ENCODE results near the gene TULP4.

Gene TULP4, protein sequence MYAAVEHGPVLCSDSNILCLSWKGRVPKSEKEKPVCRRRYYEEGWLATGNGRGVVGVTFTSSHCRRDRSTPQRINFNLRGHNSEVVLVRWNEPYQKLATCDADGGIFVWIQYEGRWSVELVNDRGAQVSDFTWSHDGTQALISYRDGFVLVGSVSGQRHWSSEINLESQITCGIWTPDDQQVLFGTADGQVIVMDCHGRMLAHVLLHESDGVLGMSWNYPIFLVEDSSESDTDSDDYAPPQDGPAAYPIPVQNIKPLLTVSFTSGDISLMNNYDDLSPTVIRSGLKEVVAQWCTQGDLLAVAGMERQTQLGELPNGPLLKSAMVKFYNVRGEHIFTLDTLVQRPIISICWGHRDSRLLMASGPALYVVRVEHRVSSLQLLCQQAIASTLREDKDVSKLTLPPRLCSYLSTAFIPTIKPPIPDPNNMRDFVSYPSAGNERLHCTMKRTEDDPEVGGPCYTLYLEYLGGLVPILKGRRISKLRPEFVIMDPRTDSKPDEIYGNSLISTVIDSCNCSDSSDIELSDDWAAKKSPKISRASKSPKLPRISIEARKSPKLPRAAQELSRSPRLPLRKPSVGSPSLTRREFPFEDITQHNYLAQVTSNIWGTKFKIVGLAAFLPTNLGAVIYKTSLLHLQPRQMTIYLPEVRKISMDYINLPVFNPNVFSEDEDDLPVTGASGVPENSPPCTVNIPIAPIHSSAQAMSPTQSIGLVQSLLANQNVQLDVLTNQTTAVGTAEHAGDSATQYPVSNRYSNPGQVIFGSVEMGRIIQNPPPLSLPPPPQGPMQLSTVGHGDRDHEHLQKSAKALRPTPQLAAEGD (N-terminal part only)

DNA sequence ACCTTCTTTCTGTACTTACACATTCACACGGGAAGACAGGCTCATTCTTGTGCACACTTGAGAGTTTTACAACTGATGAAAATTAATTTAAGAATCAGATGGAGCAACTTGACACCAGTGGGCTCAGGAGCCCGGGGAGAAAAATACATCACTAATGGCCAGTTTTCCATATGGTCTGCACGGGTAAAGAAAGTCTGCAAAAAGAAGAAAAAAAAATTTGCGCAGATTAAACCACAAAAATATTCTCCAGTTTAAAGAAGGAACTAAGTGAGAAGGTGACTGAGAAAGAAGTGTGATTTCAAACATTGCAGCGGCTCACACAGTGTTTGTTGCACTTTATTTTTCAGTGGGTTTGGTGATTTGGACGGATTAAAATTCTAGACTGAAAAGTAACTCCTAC, at the start of gene TULP4:
TULP4 (plus strand) TSS at position 301 of the 400 bp plus-strand sequence. CDS start 1,552 bp downstream, outside the sequence.
- no peak for DNase-seq (ENCODE audit: low spot score)

DNA sequence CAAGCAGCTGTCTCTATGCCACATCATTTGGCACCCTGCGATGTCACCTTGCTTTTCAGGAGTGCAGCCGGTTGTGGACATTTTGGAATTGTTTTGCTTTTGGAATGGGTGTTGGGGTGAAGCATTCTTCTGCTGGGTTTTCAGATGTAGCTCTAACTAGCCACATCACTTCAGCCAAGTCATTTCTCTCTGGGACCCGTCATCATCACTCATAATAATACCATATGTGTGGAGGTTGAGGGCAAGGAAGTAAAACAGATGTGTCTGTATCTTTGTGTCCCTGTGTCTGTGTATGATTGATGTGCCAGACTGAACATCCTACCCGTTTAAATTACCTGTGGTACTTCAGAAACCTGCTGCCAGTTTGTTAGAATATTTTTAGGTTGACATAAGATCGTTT, 49.5 kb upstream of the TULP4 start:
- no peak for DNase-seq (ENCODE audit: low spot score)

DNA sequence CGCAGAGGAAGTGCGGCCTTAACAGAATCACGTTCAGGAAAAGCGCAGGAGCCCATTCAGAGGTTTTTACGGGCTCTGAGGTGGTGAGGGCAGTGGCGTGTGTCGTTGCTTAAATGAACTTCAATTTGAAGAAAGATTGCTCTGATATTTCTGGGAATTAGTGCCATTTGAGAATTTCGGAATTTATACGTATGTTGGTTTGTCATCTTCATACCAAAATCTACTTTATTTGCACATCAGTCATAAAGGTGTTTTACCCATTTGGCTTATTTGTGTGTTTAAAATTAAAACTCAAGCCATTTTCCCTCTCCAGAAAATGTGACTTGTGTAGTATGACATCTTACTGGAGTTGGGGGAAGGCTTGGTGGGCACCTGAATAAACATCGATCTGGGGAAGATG, 48.1 kb upstream of the TULP4 start:
- no peak for DNase-seq (ENCODE audit: low spot score)

DNA sequence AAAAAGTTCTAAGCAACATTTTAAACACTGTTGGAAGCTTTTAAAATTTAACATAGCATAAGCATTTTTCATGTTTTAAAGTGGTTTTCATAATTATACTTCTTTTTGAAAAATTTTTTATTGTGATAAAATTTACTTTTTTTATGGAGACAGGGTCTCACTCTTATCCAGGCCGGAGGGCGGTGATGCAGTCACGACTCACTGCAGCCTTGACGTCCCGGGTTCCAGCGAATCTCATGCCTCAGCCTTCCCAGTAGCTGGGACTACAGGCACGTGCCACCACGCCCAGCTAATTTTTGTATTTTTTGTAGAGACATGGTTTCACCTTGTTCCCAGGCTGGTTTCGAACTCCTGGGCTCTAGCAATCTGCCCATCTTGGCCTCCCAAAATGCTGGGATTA, 46.1 kb upstream of the TULP4 start:
- no peak for DNase-seq (ENCODE audit: low spot score)

DNA sequence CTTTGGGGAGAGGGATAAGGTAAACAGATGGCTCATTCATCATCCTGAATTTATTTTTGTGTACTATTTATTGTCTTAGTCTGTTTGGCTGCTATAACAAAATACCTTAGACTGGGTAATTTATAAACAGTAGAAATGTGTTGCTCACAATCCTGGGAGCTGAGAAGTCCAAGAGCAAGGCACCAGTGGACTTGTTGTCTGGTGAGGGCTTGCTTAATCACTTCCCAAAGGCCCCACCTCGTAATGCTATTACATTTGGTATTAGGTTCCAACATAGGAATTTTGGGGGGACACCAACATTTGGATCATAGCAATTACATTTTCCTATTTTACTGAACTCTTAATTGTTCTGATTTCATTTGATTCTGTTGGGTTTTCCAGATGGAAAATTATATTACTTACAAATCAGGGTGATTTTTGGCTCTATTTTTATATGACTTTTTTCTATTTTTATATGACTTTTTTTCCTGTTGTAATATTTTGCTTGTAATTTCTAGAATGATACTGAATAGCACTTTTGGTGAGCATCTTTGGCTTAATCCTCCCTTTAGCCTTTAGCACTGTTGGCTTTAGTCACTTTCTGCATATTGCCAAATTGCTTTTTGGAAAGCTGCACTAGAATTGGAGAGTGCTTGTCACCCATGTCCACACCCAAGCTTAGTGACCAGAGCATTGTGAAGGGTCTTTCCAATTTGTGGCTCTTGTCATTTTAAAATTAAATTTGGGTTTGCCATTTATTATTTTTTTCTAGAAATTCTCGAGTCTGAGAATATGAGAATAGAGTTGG, 43.7 kb upstream of the TULP4 start:
- DNase-seq (ENCODE audit: low spot score), result no peak

DNA sequence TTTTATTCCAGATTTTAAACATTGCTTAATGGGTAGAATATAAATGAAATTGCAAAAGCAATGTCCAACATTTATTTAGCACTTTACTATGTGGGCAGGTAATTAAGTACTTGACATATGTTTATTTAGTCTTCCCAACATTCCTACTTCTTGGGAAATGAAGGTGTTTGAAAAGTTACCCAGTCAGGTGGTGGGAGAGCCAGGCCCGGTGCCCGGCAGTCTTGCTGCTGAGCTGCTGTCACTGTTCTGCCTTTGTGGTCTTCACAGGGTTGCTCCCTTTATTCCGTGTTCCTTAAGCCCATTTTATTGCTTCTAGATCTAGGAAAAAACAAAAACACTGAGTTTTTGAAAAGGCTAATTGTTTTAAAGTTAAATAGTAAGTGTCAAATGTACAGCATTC, 42.6 kb upstream of the TULP4 start:
- DNase-seq (ENCODE audit: low spot score), result no peak

DNA sequence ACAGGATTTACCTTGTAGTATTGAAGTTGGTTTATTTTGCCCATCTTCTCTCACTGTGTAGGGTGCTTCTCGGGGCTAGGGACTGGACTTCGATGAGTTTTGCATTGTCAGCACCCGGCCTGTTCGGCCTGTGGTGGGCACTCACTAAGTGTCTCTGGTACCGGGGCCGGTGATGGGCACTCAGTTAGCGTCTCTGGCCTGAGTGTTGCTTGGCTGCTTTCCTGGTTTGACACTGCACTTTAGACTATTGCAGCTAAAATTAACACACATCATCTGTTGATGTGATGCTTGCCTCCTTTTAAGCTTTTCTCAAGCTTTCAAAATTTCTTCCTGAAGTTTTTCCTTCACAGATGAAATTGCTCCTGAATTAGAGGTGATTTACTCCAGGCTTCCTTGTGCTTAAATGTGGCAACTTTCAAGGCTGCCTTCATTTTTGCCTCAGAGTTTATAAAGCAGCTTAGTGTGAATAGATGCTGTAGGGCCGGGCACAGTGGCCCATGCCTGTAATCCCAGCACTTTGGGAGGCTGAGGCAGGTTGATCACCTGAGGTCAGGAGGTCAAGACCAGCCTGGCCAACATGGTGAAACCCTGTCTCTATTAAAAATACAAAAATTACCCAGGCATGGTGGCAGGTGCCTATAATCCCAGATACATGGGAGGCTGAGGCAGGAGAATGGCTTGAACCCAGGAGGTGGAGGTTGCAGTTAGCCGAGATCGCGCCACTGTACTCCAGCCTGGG, 41.7 kb upstream of the TULP4 start:
- DNase-seq (ENCODE audit: low spot score), result no peak

DNA sequence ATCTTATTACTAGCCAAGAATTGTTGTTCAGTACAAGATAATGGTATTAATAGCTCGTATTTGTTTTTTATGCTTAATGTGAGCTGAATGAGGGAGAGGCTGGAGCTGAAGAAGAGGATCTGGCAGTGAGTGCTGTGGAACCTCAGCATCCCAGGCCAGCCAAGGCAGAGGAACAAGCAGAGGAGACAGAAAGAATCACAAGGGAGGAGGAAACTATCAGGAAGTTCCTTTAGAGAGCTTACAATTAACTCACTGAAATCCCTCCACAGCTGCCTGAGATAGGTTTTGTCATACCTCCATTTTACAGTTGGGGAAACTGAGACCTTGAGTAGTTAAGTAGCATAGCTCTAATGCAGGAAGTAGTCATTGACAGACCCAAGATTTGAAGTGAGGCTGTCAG, 39.9 kb upstream of the TULP4 start:
- DNase-seq (ENCODE audit: low spot score), result no peak

DNA sequence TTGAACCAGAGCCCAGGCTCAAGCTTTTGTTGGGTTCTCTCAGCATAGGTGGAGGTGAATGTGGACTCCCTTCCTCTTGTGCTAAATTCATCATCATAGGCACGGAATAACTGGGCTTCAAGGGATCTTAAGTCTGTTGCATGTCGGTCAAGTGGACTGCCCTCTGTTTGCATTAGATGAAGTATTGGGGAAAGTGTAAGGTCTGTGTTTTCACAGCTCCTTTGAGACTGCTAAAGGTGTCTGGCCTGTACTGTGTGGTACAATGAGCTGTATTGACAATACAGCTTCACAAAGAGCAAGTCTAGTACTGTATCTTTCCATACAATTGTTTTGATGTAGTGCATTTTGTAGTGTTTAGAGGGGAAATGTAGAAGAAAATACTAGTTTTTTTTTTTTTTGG, 34.3 kb upstream of the TULP4 start:
- no peak for DNase-seq (ENCODE audit: low spot score)

DNA sequence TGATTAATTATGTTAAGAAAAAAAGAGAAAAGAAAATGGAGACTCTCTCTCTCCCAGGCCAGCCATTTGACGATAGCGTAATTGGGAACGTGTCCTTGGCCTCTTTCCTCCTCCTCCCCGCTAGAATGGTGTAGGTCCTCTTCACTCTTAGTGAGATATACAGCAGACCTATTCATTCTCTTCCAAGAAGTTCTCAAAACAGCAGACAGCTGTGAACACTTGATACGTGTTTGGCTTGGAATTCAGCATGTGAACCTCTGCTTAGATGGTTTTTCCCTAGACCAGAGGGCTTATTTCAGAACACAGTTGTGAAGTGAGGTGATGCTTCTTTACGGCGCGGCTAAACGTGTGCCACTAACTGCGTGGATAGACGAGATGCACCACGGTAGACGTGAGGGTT, 32.6 kb upstream of the TULP4 start:
- DNase-seq (ENCODE audit: low spot score), result no peak

DNA sequence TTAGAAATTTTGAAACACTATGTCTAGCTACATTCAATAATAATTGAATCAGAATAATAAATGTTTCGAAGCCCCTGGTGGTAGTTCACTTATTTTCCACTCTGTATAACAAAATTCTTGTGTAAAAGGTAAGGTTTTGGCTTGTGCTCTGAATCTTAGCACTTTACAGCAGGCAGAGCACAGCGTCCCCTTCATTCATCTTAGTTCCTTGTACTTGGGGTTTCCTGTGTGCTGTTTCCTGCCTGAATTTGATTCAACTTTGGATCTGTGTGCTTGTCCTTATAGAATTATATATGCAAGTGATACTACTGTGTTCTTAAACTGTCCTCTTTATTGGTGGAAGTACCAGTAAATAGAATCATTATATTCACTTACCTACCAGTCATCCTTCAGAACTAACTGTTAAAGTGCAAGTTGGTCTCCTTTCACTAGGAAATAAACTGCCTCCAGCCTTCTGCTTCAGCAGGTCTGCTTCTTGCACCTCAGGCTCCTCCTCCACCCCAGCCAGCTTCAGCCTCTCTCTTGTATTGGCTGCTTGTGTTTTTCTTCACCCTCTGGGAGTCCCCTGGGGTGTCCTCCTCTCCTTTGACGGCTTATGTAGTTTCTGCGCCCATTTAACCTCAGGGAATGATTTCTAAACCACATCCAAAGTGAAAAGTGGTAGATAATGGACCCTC, 28.8 kb upstream of the TULP4 start:
- DNase-seq (ENCODE audit: low spot score), result no peak

DNA sequence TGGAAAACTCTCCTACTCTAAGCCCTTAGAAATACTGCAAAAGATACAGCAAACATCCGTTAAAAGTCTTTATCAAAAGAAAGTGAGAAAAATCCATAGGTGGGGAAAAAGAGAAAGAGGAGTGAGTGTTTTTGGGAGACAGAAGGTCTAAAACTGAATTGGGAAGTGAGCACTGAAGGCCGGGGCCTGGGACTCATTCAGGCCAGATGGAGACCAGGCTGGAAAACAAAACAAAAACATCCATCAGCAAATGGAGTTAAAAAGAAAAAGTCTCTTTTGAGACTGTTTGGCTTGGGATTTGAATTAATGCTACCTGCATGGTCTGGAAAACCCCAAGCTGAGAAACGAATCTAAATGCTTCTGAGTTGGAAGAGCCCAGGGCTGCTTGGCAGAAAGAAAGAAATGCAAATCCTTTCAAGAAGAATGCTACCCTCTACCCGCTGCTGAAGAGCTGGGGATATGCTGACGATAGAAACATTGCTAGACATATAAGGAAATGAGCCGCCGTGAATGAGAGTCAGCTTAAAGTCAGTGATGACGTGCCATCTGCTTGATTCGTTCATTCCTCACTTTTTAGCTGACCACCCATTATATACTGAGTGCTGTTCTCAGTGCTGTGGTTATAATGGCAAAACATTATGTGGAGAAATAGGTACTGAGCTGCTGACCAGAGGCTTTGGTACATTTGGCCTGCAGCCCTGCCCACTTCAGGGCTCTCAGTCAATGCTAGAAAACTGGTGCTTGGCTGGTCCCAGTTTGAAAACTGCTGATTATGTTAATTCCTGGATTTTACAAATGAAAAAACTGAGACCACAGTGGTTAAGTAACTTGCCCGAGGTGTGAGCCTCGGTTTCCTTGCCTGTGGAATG, 28.0 kb upstream of the TULP4 start:
- DNase-seq (ENCODE audit: low spot score), result no peak

DNA sequence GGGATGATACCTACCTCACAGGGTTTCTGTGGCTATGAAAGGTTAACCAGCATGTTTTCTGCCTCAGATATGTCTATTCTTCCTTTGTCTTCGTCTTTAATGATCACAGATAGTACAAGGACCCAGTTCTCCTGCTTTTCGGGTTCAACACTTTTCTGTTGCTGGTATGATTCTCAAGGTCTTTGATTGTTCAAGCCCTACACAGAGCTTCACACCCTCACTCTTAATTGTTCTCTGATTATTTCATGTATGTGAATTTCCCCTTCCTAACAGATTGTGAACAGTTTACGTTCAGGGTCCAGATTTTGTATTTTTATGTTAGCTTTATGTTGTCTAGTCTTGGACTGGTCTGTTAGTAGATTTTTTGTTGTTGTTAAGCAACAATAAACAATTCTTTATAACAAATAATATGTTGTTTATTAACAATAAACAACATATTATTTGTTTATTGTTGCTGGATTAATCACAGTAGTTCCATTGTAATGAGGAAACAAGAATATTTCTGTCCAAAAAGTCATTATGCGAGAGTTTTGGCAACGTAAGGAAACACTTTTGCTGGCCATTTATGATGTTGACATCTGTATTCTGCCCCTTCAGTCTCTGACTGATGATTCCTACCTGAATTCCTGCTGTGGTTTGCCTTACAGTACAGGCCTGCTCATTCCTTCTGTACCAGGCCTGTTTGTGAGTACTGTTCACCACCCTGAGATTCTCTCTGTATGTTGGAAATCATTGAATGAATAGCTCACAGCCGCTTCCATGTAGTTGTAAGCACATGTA, 27.2 kb upstream of the TULP4 start:
- no peak for DNase-seq (ENCODE audit: low spot score)

DNA sequence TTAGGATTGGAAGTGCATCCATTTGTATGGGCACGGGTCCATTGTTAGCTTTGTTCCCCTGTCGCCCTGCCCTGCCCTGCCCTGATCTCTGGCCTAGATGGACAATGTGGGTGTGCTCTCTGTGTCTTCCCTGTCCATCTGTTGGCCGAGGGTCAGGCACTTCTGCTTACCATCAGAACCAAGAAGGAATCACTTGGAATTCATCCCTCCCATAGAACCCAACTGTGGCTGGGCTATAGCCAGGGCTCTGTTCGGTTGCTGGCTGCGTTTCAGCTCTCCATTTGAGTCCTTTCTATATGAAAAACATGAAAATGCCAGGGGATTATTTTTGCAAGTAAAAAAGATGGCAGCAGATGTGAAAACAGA, 26.6 kb upstream of the TULP4 start:
- no peak for DNase-seq (ENCODE audit: low spot score)

DNA sequence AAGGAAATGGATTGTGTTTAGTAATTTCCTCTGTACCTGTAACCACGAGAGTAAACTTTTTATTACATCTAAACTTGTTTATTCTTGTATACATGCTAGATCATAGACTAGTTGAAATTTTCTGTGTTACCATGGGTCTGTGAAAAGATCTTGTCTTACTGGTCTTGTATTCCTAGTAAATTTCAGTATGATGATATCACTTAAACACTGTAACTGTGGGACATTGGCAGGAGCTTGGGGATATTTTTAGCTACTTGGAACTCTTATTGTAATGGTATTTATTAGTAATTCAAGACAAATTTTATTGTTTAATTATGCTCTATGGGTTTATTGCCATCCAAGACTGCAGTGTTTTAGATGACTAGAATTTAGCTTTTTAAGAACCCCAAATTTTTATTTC, 25.9 kb upstream of the TULP4 start:
- DNase-seq (ENCODE audit: low spot score), result no peak

DNA sequence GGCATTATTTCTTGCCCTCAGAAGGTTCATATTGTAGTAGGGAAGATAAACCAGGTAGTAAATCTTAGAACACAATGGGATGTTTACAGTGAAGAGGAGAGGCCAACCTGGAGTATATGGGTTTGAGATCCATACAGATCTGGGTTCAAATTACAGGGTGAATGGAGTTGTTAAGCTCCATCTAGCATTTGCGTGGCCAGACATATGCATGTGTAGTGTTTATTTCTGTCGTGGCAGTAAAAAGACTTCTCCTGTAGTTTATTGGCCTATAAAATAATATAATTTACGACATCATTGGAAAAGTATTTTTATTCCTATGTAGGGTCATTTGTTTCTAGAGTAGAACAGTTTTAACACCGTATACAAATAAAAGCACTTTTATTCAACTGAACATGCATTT, 25.2 kb upstream of the TULP4 start:
- DNase-seq (ENCODE audit: low spot score), result no peak

DNA sequence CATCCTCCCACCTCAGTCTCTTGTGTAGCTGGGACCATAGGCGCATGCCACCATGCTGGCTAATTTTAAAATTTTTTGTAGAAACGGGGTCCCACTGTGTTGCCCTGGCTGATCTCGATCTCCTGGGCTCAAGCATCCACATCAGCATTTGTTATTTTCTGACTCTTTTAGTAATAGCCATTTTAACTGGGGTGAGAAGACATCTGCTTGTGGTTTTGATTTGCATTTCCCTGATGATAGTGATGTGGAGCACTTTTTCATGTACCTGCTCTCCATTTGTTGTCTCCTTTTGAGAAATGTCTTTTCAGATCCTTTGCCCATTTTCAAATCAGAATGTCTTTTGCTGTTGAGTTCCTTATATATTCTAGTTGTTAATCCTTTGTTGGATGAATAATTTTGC, 22.2 kb upstream of the TULP4 start:
- no peak for DNase-seq (ENCODE audit: low spot score)

DNA sequence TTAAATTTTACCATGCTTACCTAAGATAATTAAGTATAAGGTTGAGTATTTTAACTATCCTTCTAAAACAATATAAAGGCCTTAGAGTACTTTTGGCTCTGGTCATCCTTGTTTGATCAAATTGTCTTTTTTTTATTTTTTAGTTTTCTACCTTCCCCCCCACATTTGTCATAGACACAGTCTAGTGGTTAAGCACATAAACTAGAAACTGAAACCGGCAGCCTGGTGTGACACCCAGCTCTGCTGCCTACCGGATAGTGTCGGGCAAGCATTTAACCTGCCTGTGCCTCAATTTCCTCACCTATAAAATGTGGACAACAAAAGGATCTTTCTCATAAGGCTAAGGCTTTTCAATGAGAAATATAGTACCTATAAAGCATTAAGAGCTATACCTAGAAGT, 21.6 kb upstream of the TULP4 start:
- DNase-seq (ENCODE audit: low spot score), result no peak

DNA sequence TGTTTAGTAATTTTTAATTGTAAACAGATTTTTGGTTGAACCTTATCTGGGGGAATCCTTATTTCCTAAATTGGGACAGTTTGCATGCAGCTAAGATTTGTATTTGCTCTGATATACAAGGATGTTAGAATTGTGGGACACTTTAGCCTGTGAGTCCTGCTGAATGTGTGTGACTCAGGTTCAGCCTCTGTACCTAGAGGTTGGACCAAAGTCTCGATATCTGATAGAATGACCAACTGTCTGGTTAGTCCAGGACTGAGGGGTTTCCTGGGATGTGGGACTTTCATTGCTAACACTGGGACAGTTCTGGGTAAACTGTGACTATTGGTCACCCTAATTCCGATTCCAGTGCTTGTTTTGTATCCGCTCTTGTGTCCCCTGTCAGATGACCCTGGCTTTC, 20.2 kb upstream of the TULP4 start:
- DNase-seq (ENCODE audit: low spot score), result no peak

DNA sequence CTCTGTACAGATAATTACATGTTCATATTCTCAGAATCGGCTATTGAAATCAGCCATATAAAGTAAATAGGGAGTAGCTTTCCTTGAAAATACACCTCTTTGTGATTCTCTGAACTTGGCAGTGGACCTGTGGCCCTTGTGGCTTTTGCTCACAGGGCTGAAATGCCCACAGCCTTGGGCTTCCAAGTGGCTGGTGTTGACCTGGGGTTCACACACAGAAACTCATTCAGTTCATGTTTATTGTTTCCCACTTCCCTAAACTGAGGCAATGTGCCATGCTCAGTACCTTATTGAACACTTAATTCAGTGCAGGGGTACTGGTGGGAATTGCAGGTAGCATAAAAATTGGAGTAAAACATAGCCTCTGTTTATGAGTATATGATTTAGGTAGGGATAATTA, 19.1 kb upstream of the TULP4 start:
- DNase-seq (ENCODE audit: low spot score), result no peak

Data from RKO (cell line).